Neural cell (in vitro differentiated cells): ENCODE results near the gene ATP1A2. TPM values are rescaled to one million over a fixed set of nuclear protein-coding genes. Genes with fewer than 3 reads are reported as not detected.

Source experiments
- H2AFZ ChIP-seq: fragments of 200-600, 300-800 bp; sonication (generic), shearing (Covaris generic); 2 replicates; pipeline ENCODE4 v1.6.0; 2014; ENCODE audit warnings: low read depth, mild to moderate bottlenecking, antibody characterized with exemption, low read length, moderate library complexity
- H3F3A ChIP-seq: fragments of 200-600 bp; shearing (Covaris generic); 2 replicates; pipeline ENCODE4 v1.6.1; 2016; ENCODE audit warnings: mild to moderate bottlenecking, moderate library complexity, mixed read lengths, antibody characterized with exemption, low read length; ENCODE audit not compliant: insufficient read depth, poor library complexity, severe bottlenecking
- H3K27ac ChIP-seq: fragments of 200-600, 300-800 bp; sonication (generic), shearing (Covaris generic); 2 replicates; pipeline ENCODE4 v1.5.1; 2014; ENCODE audit warnings: mild to moderate bottlenecking, low read length, moderate library complexity
- H3K27me3 ChIP-seq: fragments of 300-800, 200-600 bp; sonication (generic), shearing (Covaris generic); 2 replicates; pipeline ENCODE4 v1.6.0; 2014; ENCODE audit warnings: mild to moderate bottlenecking, low read depth, low read length, moderate library complexity; ENCODE audit not compliant: insufficient read depth
- H3K36me3 ChIP-seq: fragments of 300-800, 200-600 bp; sonication (generic), shearing (Covaris generic); 2 replicates; pipeline ENCODE4 v1.5.1; 2014; ENCODE audit warnings: mild to moderate bottlenecking, antibody characterized with exemption, low read length, moderate library complexity; ENCODE audit not compliant: insufficient read depth
- H3K4me2 ChIP-seq: fragments of 300-800, 200-600 bp; sonication (generic), shearing (Covaris generic); 2 replicates; pipeline ENCODE4 v1.6.0; 2014; ENCODE audit warnings: mild to moderate bottlenecking, low read length
- H3K4me3 ChIP-seq: fragments of 300-800, 200-600 bp; sonication (generic), shearing (Covaris generic); 2 replicates; pipeline ENCODE4 v1.5.1; 2014; ENCODE audit warnings: mild to moderate bottlenecking, low read length, moderate library complexity
- H3K79me2 ChIP-seq: fragments of 200-600 bp; shearing (Covaris generic); replicated peaks from 2 replicates; pipeline ENCODE4 v1.6.0; 2014; ENCODE audit warnings: mild to moderate bottlenecking, low read length, moderate library complexity; ENCODE audit not compliant: insufficient read depth
- H3K9ac ChIP-seq: fragments of 300-800, 200-600 bp; sonication (generic), shearing (Covaris generic); 2 replicates; pipeline ENCODE4 v1.6.1; 2016; ENCODE audit warnings: mild to moderate bottlenecking, low read length, mixed read lengths
- H3K9me2 ChIP-seq: fragments of 200-600 bp; shearing (Covaris generic); 2 replicates; pipeline ENCODE4 v1.6.1; 2016; ENCODE audit warnings: mild to moderate bottlenecking, low read length, mixed read lengths; ENCODE audit not compliant: insufficient read depth
- H3K9me3 ChIP-seq: fragments of 200-600, 300-800 bp; sonication (generic), shearing (Covaris generic); 2 replicates; pipeline ENCODE4 v1.6.1; 2016; ENCODE audit warnings: mild to moderate bottlenecking, mixed run types, low read length, moderate library complexity, mixed read lengths
- H4K20me1 ChIP-seq: fragments of 200-600 bp; shearing (Covaris generic); 2 replicates; pipeline ENCODE4 v1.6.1; 2016; ENCODE audit warnings: mild to moderate bottlenecking, mixed run types; ENCODE audit not compliant: insufficient read depth
- CTCF ChIP-seq: fragments of 450-650 bp; IDR thresholded peaks from 2 replicates; pipeline ENCODE4 v1.5.1; 2014; ENCODE audit warnings: antibody characterized with exemption, mild to moderate bottlenecking, moderate library complexity; ENCODE audit not compliant: poor library complexity, severe bottlenecking
- EP300 ChIP-seq: fragments of 450-650 bp; conservative IDR thresholded peaks from 2 replicates; pipeline ENCODE4 v1.6.1; 2014; ENCODE audit warnings: antibody characterized with exemption, mild to moderate bottlenecking, moderate library complexity; ENCODE audit not compliant: poor library complexity, severe bottlenecking
- EZH2 ChIP-seq: fragments of 200-600, 300-800 bp; shearing (Covaris generic), sonication (generic); IDR thresholded peaks from 2 replicates; pipeline ENCODE4 v1.6.1; 2014; ENCODE audit warnings: antibody characterized with exemption, low read length, borderline replicate concordance, mild to moderate bottlenecking; ENCODE audit not compliant: insufficient read depth, poor library complexity, severe bottlenecking
- MXI1 ChIP-seq: fragments of 450-650 bp; conservative IDR thresholded peaks from 2 replicates; pipeline ENCODE4 v1.6.1; 2014; ENCODE audit warnings: antibody characterized with exemption, mild to moderate bottlenecking; ENCODE audit not compliant: poor library complexity, severe bottlenecking
- POLR2AphosphoS5 ChIP-seq: IDR thresholded peaks from 2 replicates; pipeline ENCODE4 v1.6.1; 2012
- RAD21 ChIP-seq: fragments of 450-650 bp; conservative IDR thresholded peaks from 2 replicates; pipeline ENCODE4 v1.6.1; 2014; ENCODE audit warnings: antibody characterized with exemption, mild to moderate bottlenecking, moderate library complexity
- SMC3 ChIP-seq: fragments of 450-650 bp; conservative IDR thresholded peaks from 2 replicates; pipeline ENCODE4 v1.6.1; 2014; ENCODE audit warnings: antibody characterized with exemption, mild to moderate bottlenecking, moderate library complexity; ENCODE audit not compliant: poor library complexity
- TAF1 ChIP-seq: IDR thresholded peaks from 2 replicates; pipeline ENCODE4 v1.6.1; 2012; ENCODE audit warnings: low read depth
- polyA plus RNA-seq: library from polyadenylated mRNA; depleted of rRNA; stranded (reverse); fragments of >200 nt; gene quantifications from 2 replicates; pipeline ENCODE4 v1.2.3, GENCODE V29; 2014
- TF ChIP-seq, protein P1 (sequence below): IDR thresholded peaks from 2 replicates; pipeline ENCODE4 v1.6.1; 2012; ENCODE audit warnings: borderline replicate concordance

ATP1A2 gene
- polyA plus RNA-seq, 1 donor from 2014 or later: 0.12 TPM

- Histone ChIP-seq H3K79me2 (no peaks in the 10 kb centered on the region), H3K9me2 (no peaks in the 10 kb centered on the region), H3K9me3 (no peaks in the 10 kb centered on the region), H3K36me3 (no peaks in the 10 kb centered on the region), H3K9ac (no peak overlapping the region), H2AFZ (no peak overlapping the region), H4K20me1 (no peaks in the 10 kb centered on the region), H3K27ac (no peak overlapping the region), H3K4me3 (no peak overlapping the region), H3K27me3 (no peaks in the 10 kb centered on the region), H3K4me2 (no peak overlapping the region), H3F3A (no peaks in the 10 kb centered on the region)
- TF ChIP-seq, protein P1, sequence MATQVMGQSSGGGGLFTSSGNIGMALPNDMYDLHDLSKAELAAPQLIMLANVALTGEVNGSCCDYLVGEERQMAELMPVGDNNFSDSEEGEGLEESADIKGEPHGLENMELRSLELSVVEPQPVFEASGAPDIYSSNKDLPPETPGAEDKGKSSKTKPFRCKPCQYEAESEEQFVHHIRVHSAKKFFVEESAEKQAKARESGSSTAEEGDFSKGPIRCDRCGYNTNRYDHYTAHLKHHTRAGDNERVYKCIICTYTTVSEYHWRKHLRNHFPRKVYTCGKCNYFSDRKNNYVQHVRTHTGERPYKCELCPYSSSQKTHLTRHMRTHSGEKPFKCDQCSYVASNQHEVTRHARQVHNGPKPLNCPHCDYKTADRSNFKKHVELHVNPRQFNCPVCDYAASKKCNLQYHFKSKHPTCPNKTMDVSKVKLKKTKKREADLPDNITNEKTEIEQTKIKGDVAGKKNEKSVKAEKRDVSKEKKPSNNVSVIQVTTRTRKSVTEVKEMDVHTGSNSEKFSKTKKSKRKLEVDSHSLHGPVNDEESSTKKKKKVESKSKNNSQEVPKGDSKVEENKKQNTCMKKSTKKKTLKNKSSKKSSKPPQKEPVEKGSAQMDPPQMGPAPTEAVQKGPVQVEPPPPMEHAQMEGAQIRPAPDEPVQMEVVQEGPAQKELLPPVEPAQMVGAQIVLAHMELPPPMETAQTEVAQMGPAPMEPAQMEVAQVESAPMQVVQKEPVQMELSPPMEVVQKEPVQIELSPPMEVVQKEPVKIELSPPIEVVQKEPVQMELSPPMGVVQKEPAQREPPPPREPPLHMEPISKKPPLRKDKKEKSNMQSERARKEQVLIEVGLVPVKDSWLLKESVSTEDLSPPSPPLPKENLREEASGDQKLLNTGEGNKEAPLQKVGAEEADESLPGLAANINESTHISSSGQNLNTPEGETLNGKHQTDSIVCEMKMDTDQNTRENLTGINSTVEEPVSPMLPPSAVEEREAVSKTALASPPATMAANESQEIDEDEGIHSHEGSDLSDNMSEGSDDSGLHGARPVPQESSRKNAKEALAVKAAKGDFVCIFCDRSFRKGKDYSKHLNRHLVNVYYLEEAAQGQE: no peak
- TF ChIP-seq SMC3: no peak
- no peak for TF ChIP-seq MXI1
- no peak for TF ChIP-seq POLR2AphosphoS5
- TF ChIP-seq TAF1: no peak
- no peak for TF ChIP-seq RAD21
- TF ChIP-seq EZH2: no peak
- no peak for TF ChIP-seq EP300
- no peak for TF ChIP-seq CTCF
Measured at GRCh38 chr1:160148121-160148520, 32.6 kb downstream of the ATP1A2 start.

- Histone ChIP-seq H3K4me3 (no peak overlapping the region), H4K20me1 (no peaks in the 10 kb centered on the region), H3K9me2 (no peaks in the 10 kb centered on the region), H3F3A (no peaks in the 10 kb centered on the region), H3K79me2 (no peaks in the 10 kb centered on the region), H3K27ac (no peak overlapping the region), H3K9me3 (no peaks in the 10 kb centered on the region), H3K27me3 (no peaks in the 10 kb centered on the region), H2AFZ (no peak overlapping the region), H3K9ac (no peak overlapping the region), H3K4me2 (no peak overlapping the region), H3K36me3 (no peaks in the 10 kb centered on the region)
- TF ChIP-seq CTCF: no peak
- TF ChIP-seq EP300: no peak
- TF ChIP-seq RAD21: no peak
- TF ChIP-seq EZH2: no peak
- TF ChIP-seq TAF1: no peak
- TF ChIP-seq MXI1: no peak
- TF ChIP-seq, protein P1: no peak
- no peak for TF ChIP-seq SMC3
- no peak for TF ChIP-seq POLR2AphosphoS5
Measured at GRCh38 chr1:160149233-160149632, 33.7 kb downstream of the ATP1A2 start.
